ENCODE data around the gene ACTG1. TPM values are rescaled to one million over a fixed set of nuclear protein-coding genes. Genes with fewer than 3 reads are reported as not detected.

The ACTG1 gene
- total and polyA plus RNA-seq, 2 of the 4 experiments (the other 2 are of a cell fraction), result 10,907 to 15,732 TPM

DNA sequence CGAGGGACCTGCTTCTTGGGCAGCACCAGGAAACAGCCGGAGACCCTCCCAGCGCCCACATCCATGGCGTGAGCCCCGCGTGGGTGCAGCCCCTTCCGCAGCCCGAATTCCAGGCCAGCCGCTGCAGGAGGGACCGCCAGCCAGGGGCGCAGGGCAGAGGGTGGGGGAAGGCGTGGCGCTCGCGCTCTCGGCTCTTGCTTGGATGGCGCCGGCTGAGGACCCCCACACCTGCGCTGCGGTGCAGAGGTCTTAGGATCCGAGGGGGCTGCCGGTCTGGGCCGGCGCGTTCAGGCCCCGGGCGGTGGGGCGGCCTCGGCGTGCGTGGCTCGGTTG is 28.8 kb downstream of the ACTG1 start:
- H2BK15ac ChIP-seq (ENCODE audit: low read depth, low read length), result no peak overlapping the region
- CTCF ChIA-PET, result interaction anchor here (1.2 to 2.7 kb wide), 2 partner anchors 89 to 229 kb away, joined by 5 to 14 read pairs; partner anchors contain the start of gene BAHCC1
- H3K9ac ChIP-seq (ENCODE audit: low read depth, low read length), result no peak overlapping the region
- H2AK9ac ChIP-seq (replicated peaks; ENCODE audit: low read depth, low read length, poor library complexity), result peak overlapping the region; percentile 85
- POLR2A ChIA-PET (ENCODE audit: unreplicated experiment), result no interaction called here
- H3K23ac ChIP-seq (ENCODE audit: low read depth, low read length), result no peak overlapping the region
- no peak overlapping the region for H2BK120ac ChIP-seq (ENCODE audit: low read depth, low read length)
- no peak overlapping the region for H2BK5ac ChIP-seq (ENCODE audit: low read depth, low read length, poor library complexity, severe bottlenecking)
- peaks cover 2 to 3% of the 10 kb centered on the region in 2 experiments; a peak in 2 of 4 replicates for H3K79me1 ChIP-seq (ENCODE audit: low read depth in 1 of 2, low read length in 2 of 2)
- no peaks in the 10 kb centered on the region for H3K27me3 ChIP-seq (ENCODE audit: control insufficient read depth, insufficient read depth, low read length)
- H4K91ac ChIP-seq (ENCODE audit: insufficient read depth, low read depth, low read length), result no peak overlapping the region
- TF ChIP-seq RCOR1 (IDR thresholded peaks at IDR 0.05; ENCODE audit: insufficient replicate concordance, low read length) (no peak), NFE2L2 (IDR thresholded peaks at IDR 0.05; ENCODE audit: low read depth, low read length) (no peak), RFX5 (IDR thresholded peaks at IDR 0.05; ENCODE audit: low read depth, low read length) (no peak), CEBPB (IDR thresholded peaks at IDR 0.05; ENCODE audit: low read depth, low read length) (no peak), POLR2A (IDR thresholded peaks at IDR 0.05; ENCODE audit: low read depth, low read length) (no peak), SMC3 (IDR thresholded peaks at IDR 0.05; ENCODE audit: low read depth, low read length) (no peak), MXI1 (IDR thresholded peaks at IDR 0.05; ENCODE audit: borderline replicate concordance, low read depth, low read length) (no peak), CHD1 (IDR thresholded peaks at IDR 0.05; ENCODE audit: low read depth, low read length) (no peak), BHLHE40 (IDR thresholded peaks at IDR 0.05; ENCODE audit: low read depth, low read length) (no peak), FOS (IDR thresholded peaks at IDR 0.05; ENCODE audit: low read depth, low read length) (no peak), RAD21 (IDR thresholded peaks at IDR 0.05; ENCODE audit: low read length) (no peak), MAZ (IDR thresholded peaks at IDR 0.05; ENCODE audit: borderline replicate concordance, low read depth, low read length) (no peak), MAFK (IDR thresholded peaks at IDR 0.05; ENCODE audit: low read depth, low read length) (no peak)
- TF ChIP-seq, protein P1, sequence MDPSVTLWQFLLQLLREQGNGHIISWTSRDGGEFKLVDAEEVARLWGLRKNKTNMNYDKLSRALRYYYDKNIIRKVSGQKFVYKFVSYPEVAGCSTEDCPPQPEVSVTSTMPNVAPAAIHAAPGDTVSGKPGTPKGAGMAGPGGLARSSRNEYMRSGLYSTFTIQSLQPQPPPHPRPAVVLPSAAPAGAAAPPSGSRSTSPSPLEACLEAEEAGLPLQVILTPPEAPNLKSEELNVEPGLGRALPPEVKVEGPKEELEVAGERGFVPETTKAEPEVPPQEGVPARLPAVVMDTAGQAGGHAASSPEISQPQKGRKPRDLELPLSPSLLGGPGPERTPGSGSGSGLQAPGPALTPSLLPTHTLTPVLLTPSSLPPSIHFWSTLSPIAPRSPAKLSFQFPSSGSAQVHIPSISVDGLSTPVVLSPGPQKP (IDR thresholded peaks at IDR 0.05; ENCODE audit: borderline replicate concordance, low read depth, low read length), result no peak
- TF ChIP-seq, protein P2, sequence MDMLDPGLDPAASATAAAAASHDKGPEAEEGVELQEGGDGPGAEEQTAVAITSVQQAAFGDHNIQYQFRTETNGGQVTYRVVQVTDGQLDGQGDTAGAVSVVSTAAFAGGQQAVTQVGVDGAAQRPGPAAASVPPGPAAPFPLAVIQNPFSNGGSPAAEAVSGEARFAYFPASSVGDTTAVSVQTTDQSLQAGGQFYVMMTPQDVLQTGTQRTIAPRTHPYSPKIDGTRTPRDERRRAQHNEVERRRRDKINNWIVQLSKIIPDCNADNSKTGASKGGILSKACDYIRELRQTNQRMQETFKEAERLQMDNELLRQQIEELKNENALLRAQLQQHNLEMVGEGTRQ (IDR thresholded peaks at IDR 0.05; ENCODE audit: low read depth, low read length), result no peak
- TF ChIP-seq, protein P3, sequence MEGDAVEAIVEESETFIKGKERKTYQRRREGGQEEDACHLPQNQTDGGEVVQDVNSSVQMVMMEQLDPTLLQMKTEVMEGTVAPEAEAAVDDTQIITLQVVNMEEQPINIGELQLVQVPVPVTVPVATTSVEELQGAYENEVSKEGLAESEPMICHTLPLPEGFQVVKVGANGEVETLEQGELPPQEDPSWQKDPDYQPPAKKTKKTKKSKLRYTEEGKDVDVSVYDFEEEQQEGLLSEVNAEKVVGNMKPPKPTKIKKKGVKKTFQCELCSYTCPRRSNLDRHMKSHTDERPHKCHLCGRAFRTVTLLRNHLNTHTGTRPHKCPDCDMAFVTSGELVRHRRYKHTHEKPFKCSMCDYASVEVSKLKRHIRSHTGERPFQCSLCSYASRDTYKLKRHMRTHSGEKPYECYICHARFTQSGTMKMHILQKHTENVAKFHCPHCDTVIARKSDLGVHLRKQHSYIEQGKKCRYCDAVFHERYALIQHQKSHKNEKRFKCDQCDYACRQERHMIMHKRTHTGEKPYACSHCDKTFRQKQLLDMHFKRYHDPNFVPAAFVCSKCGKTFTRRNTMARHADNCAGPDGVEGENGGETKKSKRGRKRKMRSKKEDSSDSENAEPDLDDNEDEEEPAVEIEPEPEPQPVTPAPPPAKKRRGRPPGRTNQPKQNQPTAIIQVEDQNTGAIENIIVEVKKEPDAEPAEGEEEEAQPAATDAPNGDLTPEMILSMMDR (conservative IDR thresholded peaks at IDR 0.05; ENCODE audit: low read depth, low read length), result no peak
- H4K20me1 ChIP-seq (ENCODE audit: insufficient read depth, low read length), result no peaks in the 10 kb centered on the region
- no peak overlapping the region for H3K18ac ChIP-seq (ENCODE audit: low read depth, low read length)
- H3K36me3 ChIP-seq (ENCODE audit: control insufficient read depth, insufficient read depth, low read length), result no peaks in the 10 kb centered on the region
- intact Hi-C loops (cut with micrococcal nuclease) (loop anchor here (1.0 kb wide), 3 partner anchors 86 to 231 kb away; no protein-coding TSS in a partner anchor), dilution Hi-C loops (cut with HindIII; ENCODE audit: low sequenced_read_pairs, unreplicated experiment) (no loop called here), in situ Hi-C loops (cut with MboI; ENCODE audit: low sequenced_read_pairs) (loop anchor here (5.0 kb wide), 2 partner anchors 77 to 227 kb away; no protein-coding TSS in a partner anchor)
- H3K9me1 ChIP-seq (ENCODE audit: insufficient read depth, low read length), result peaks cover 2% of the 10 kb centered on the region; the same call in 1 of the 2 replicates
- ATAC-seq (ENCODE audit: low read depth) (no peak), DNase-seq (no peak)
- peaks cover 14% of the 10 kb centered on the region for H3K4me1 ChIP-seq (ENCODE audit: control insufficient read depth, insufficient read depth, low read length)
- H2BK20ac ChIP-seq (ENCODE audit: low read depth, low read length), result no peak overlapping the region
- H4K8ac ChIP-seq (ENCODE audit: low read depth in 2 of 2, low read length in 2 of 2), result peak overlapping the region; percentile 42 to 77; a peak in 1 of 4 replicates
- H3K4me2 ChIP-seq (ENCODE audit: low read depth, low read length), result peak overlapping the region; percentile 76
- peak overlapping the region; percentile 13; the same call in 1 of the 2 replicates for H3K4me3 ChIP-seq (ENCODE audit: insufficient read depth, low read depth, low read length)
- no peak overlapping the region for H3K14ac ChIP-seq (replicated peaks; ENCODE audit: low read depth, low read length)
- no peak overlapping the region for H3K56ac ChIP-seq (ENCODE audit: extremely low read depth, insufficient read depth, low read length)
- no TSS peak for BruUV-seq (replicated peaks)
- H3K4ac ChIP-seq (ENCODE audit: low read depth, low read length), result no peak overlapping the region
- no peak overlapping the region for H4K5ac ChIP-seq (ENCODE audit: low read depth, low read length)
- H3K9me3 ChIP-seq (ENCODE audit: control insufficient read depth, insufficient read depth, low read length), result no peaks in the 10 kb centered on the region
- no peak overlapping the region; the same call in 1 of the 2 replicates for H2AK5ac ChIP-seq (ENCODE audit: low read depth, low read length)
- H3K27ac ChIP-seq (ENCODE audit: insufficient read depth, low read length), result no peak overlapping the region
- H2AFZ ChIP-seq (replicated peaks; ENCODE audit: low read length, poor library complexity), result peak overlapping the region; percentile 83
- WGBS, 2 experiments (ENCODE audit: extremely low coverage in 2 of 2, insufficient read length in 1 of 2), result 70% methylated on average over 3 of the region's 32 CpGs; no CpG with 5 or more reads in 1 of the 2 experiments
